RKO (cell line): ENCODE data around the gene SPDYE5.
"Not testable (repeated sequence)": the region's sequence is repeated elsewhere in the genome, so short reads cannot be mapped to it uniquely, and the experiment has no call there.

Source experiments
- DNase-seq: peaks from one replicate; pipeline ENCODE4 v3.0.0-alpha.2; 2016; ENCODE audit warnings: low spot score

SPDYE5 gene

GRCh38 chr7:75492020-75492419 lies at the start of gene SPDYE5:
TSS of gene SPDYE5 (plus strand) at chr7:75492320. CDS start at chr7:75494048, 1,728 bp downstream.
- DNase-seq = not testable (repeated sequence)

- DNase-seq = peak; percentile 29
Observed at GRCh38 chr7:75442465-75443111, 49.5 kb upstream of the SPDYE5 start.

- DNase-seq = not testable (repeated sequence)
Observed at GRCh38 chr7:75449946-75450345, 42.2 kb upstream of the SPDYE5 start.

GRCh38 chr7:75452494-75452955 lies 39.6 kb upstream of the SPDYE5 start:
- not testable (repeated sequence) for DNase-seq

GRCh38 chr7:75456403-75456802 lies 35.7 kb upstream of the SPDYE5 start:
- DNase-seq = not testable (repeated sequence)

- DNase-seq = not testable (repeated sequence)
Observed at GRCh38 chr7:75458034-75458433, 34.1 kb upstream of the SPDYE5 start.

GRCh38 chr7:75460541-75460940 lies 31.6 kb upstream of the SPDYE5 start:
- DNase-seq = not testable (repeated sequence)

- not testable (repeated sequence) for DNase-seq
Observed at GRCh38 chr7:75470166-75470565, 22.0 kb upstream of the SPDYE5 start.

GRCh38 chr7:75477457-75477856 lies 14.7 kb upstream of the SPDYE5 start:
- DNase-seq = not testable (repeated sequence)

GRCh38 chr7:75480313-75480712 lies 11.8 kb upstream of the SPDYE5 start:
- not testable (repeated sequence) for DNase-seq

GRCh38 chr7:75485355-75485978 lies 6.7 kb upstream of the SPDYE5 start:
- DNase-seq = not testable (repeated sequence)

- peak; percentile 93 for DNase-seq
Observed at GRCh38 chr7:75485979-75486643, 6.0 kb upstream of the SPDYE5 start, which contains the start of gene POM121C. TSS of gene POM121C (minus strand) at chr7:75486299. CDS start at chr7:75441496, 44,803 bp downstream.

- DNase-seq = not testable (repeated sequence)
Observed at GRCh38 chr7:75509033-75509432, 16.9 kb downstream of the SPDYE5 start.

GRCh38 chr7:75518842-75519241 lies 26.7 kb downstream of the SPDYE5 start:
- DNase-seq = not testable (repeated sequence)

- not testable (repeated sequence) for DNase-seq
Observed at GRCh38 chr7:75521727-75522126, 29.6 kb downstream of the SPDYE5 start.

GRCh38 chr7:75527224-75527722 lies 35.2 kb downstream of the SPDYE5 start:
- DNase-seq = not testable (repeated sequence)

GRCh38 chr7:75531359-75531821 lies 39.3 kb downstream of the SPDYE5 start:
- no peak for DNase-seq

GRCh38 chr7:75532639-75533038 lies 40.5 kb downstream of the SPDYE5 start:
- DNase-seq = no peak

- no peak for DNase-seq
Observed at GRCh38 chr7:75533926-75534325, 41.8 kb downstream of the SPDYE5 start.

- no peak for DNase-seq
Observed at GRCh38 chr7:75534727-75535307, 42.7 kb downstream of the SPDYE5 start.

GRCh38 chr7:75536491-75536890 lies 44.4 kb downstream of the SPDYE5 start:
- DNase-seq = no peak

GRCh38 chr7:75536940-75537538 lies 44.9 kb downstream of the SPDYE5 start:
- no peak for DNase-seq
